CD14-positive monocyte (primary cell): ENCODE measurements around the gene CRISPLD2. TPM values are rescaled to one million over a fixed set of nuclear protein-coding genes. Genes with fewer than 3 reads are reported as not detected.
A peak's percentile ranks its signal among the peaks of the same experiment; 100 is the strongest.

Experiments used
- DNase-seq, 3 donors: peaks; one replicate each; pipeline ENCODE4 v3.0.0-alpha.2; 2011 to 2022
- H2AFZ ChIP-seq: 2 replicates; pipeline ENCODE4 v1.6.0; 2012; ENCODE audit warnings: mild to moderate bottlenecking, low read depth, low read length, inconsistent platforms; ENCODE audit not compliant: insufficient read depth, poor library complexity, severe bottlenecking
- H3K27ac ChIP-seq, 2 donors: 1 replicate in 1 of 2; 2 replicates in 1 of 2; pipeline ENCODE4 v1.5.1; 2012 to 2013; ENCODE audit warnings: low read length in 2 of 2, control low read depth in 1 of 2, inconsistent platforms in 1 of 2, low read depth in 1 of 2, mild to moderate bottlenecking in 1 of 2
- H3K27me3 ChIP-seq, 2 donors: one replicate each; pipeline versions ENCODE4 v1.6.0 to v1.6.1; 2011 to 2013; ENCODE audit warnings: low read length in 2 of 2; ENCODE audit not compliant: control insufficient read depth in 2 of 2, insufficient read depth in 2 of 2
- H3K36me3 ChIP-seq, 2 donors: replicated peaks in 1 of 2; 1 replicate in 1 of 2; 2 replicates in 1 of 2; pipeline versions ENCODE4 v1.5.1 to v1.6.1; 2012 to 2013; ENCODE audit warnings: low read length in 2 of 2, control low read depth in 1 of 2, inconsistent platforms in 1 of 2, mild to moderate bottlenecking in 1 of 2; ENCODE audit not compliant: insufficient read depth in 2 of 2, control insufficient read depth in 1 of 2
- H3K4me1 ChIP-seq, 2 donors: 1 replicate in 1 of 2; 2 replicates in 1 of 2; pipeline versions ENCODE4 v1.5.1 to v1.6.1; 2012 to 2013; ENCODE audit warnings: low read length in 2 of 2, control low read depth in 1 of 2, inconsistent platforms in 1 of 2, mild to moderate bottlenecking in 1 of 2, moderate library complexity in 1 of 2; ENCODE audit not compliant: insufficient read depth in 2 of 2, control insufficient read depth in 1 of 2
- H3K4me2 ChIP-seq: replicated peaks from 2 replicates; pipeline ENCODE3; 2012; ENCODE audit warnings: low read length, moderate library complexity, mild to moderate bottlenecking; ENCODE audit not compliant: poor library complexity, severe bottlenecking; ENCODE audit errors: extremely low read depth
- H3K4me3 ChIP-seq, 3 experiments: fragments of 200-600 bp in 1 of 3; sonication (generic) in 1 of 3; replicated peaks in 1 of 3; 1 replicate in 2 of 3; 2 replicates in 1 of 3; pipeline ENCODE4 v1.5.1; 2011 to 2013; ENCODE audit warnings: low read length in 3 of 3, mild to moderate bottlenecking in 3 of 3, control low read depth in 2 of 3, low read depth in 2 of 3, inconsistent platforms in 1 of 3, moderate library complexity in 1 of 3
- H3K79me2 ChIP-seq: 2 replicates; pipeline ENCODE4 v1.6.0; 2012; ENCODE audit warnings: mild to moderate bottlenecking, control low read depth, inconsistent platforms, low read length, moderate library complexity; ENCODE audit not compliant: insufficient read depth
- H3K9ac ChIP-seq: 2 replicates; pipeline ENCODE4 v1.6.0; 2017; ENCODE audit warnings: low read length, mild to moderate bottlenecking; ENCODE audit not compliant: insufficient read depth, poor library complexity, severe bottlenecking
- H3K9me3 ChIP-seq, 2 donors: replicated peaks in 1 of 2; 1 replicate in 1 of 2; 2 replicates in 1 of 2; pipeline versions ENCODE4 v1.5.1 to v1.6.1; 2012 to 2013; ENCODE audit warnings: low read length in 2 of 2, control low read depth in 1 of 2; ENCODE audit not compliant: control insufficient read depth in 1 of 2, insufficient read depth in 1 of 2
- H4K20me1 ChIP-seq: 2 replicates; pipeline ENCODE4 v1.6.0; 2012; ENCODE audit warnings: mild to moderate bottlenecking, low read length, control low read depth, moderate library complexity; ENCODE audit not compliant: insufficient read depth
- H3K27ac Mint-ChIP-seq, 7 donors: one replicate each; pipeline ENCODE4 v1.8.0; 2020; ENCODE audit warnings: mild to moderate bottlenecking in 7 of 7, mixed read lengths in 7 of 7, moderate library complexity in 6 of 7, inconsistent platforms in 2 of 7
- H3K27me3 Mint-ChIP-seq, 3 donors: one replicate each; pipeline ENCODE4 v1.8.0; 2021 to 2022; ENCODE audit warnings: low read depth in 3 of 3, mild to moderate bottlenecking in 3 of 3, mixed read lengths in 3 of 3, moderate library complexity in 3 of 3, inconsistent platforms in 1 of 3
- H3K36me3 Mint-ChIP-seq, 2 donors: one replicate each; pipeline ENCODE4 v1.8.0; 2020; ENCODE audit warnings: mixed read lengths in 2 of 2, inconsistent platforms in 1 of 2, mild to moderate bottlenecking in 1 of 2
- H3K4me1 Mint-ChIP-seq: one replicate; pipeline ENCODE4 v1.8.0; 2020; ENCODE audit warnings: mild to moderate bottlenecking, mixed read lengths
- H3K4me3 Mint-ChIP-seq, 2 donors: one replicate each; pipeline ENCODE4 v1.8.0; 2020; ENCODE audit warnings: mild to moderate bottlenecking in 2 of 2, mixed read lengths in 2 of 2, moderate library complexity in 1 of 2
- H3K9me3 Mint-ChIP-seq, 7 donors: one replicate each; pipeline ENCODE4 v1.8.0; 2020 to 2022; ENCODE audit warnings: mixed read lengths in 7 of 7, mild to moderate bottlenecking in 6 of 7, moderate library complexity in 6 of 7, inconsistent platforms in 2 of 7
- WGBS: methylation state at CpG from one replicate; pipeline ENCODE4 v1.1.5; 2013; ENCODE audit warnings: missing lambda C conversion rate; ENCODE audit not compliant: insufficient coverage; 5-methylcytosine and 5-hydroxymethylcytosine counted together
- intact Hi-C, 2 donors: fragments of 100-400 bp; cut with micrococcal nuclease; formaldehyde crosslinking; loops; one replicate each; pipeline versions ENCODE4 v1.15.0 to v1.15.1; 2023
- polyA plus RNA-seq, 3 donors: library from polyadenylated mRNA; depleted of rRNA in 1 of 3; unstranded in 2 of 3; stranded (reverse) in 1 of 3; fragments of 300-500 nt in 2 of 3; fragments of >200 nt in 1 of 3; fragmentation: Illumina TruSeq in 2 of 3; gene quantifications; 1 replicate in 2 of 3; 2 replicates in 1 of 3; pipeline ENCODE4 v1.2.3, GENCODE V29; 2012 to 2021
- TF ChIP-seq, protein P1 (sequence below): fragments of 200-600 bp; IDR thresholded peaks from one replicate; pipeline ENCODE4 v1.8.0; 2022; ENCODE audit warnings: antibody characterized with exemption, mild to moderate bottlenecking

Gene CRISPLD2
- polyA plus RNA-seq, 3 donors: 40.7 to 90.4 (median 69.0) TPM

DNA sequence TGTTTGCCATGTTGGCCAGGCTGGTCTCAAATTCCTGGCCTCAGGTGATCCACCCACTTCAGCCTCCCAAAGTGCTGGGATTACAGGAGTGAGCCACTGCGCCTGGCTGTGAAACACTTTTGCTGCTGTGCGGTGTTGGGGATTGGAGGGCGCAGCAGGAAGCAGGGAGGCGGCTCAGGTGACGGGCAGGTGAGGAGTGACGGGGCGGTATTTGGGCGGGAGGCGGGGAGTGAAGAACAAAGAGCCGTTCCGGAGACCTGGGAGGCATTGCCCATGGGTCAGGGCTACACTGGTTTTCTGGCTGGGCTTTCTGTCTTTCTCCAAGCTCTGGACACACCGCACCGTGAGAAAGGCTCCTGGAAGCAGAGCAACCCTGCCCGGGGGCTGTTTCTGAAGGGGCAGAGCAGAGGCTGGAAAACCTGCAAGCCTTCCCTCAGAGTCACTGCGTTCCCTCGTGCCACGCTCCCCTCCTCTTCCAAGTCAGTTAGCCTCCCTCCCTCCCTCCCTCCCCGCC lies 22.1 kb downstream of the CRISPLD2 start:
- H3K9me3 ChIP-seq: no peaks in the 10 kb centered on the region
- Mint-ChIP-seq H3K4me1 (peaks cover 20% of the 10 kb centered on the region), H3K27me3 (peaks cover 37 to 53% (median 49%) of the 10 kb centered on the region in 3 donors), H3K27ac (peak overlapping the region in 1 of 7 donors; percentile 41), H3K4me3 (peak overlapping the region in 1 of 2 donors; percentile 77), H3K9me3 (peaks cover 0 to 13% (median 6%) of the 10 kb centered on the region in 7 donors), H3K36me3 (peaks cover 91 to 97% of the 10 kb centered on the region in 2 donors)
- peaks cover 41 to 96% of the 10 kb centered on the region in 2 donors for H3K36me3 ChIP-seq
- peaks cover 0 to 22% of the 10 kb centered on the region in 2 donors for H3K27me3 ChIP-seq
- no peak overlapping the region for H3K4me2 ChIP-seq
- H3K27ac ChIP-seq: no peak overlapping the region
- no peaks in the 10 kb centered on the region for H3K79me2 ChIP-seq
- no peak overlapping the region for H3K4me3 ChIP-seq
- H2AFZ ChIP-seq: no peak overlapping the region
- no peak overlapping the region for H3K9ac ChIP-seq
- TF ChIP-seq, protein P1, sequence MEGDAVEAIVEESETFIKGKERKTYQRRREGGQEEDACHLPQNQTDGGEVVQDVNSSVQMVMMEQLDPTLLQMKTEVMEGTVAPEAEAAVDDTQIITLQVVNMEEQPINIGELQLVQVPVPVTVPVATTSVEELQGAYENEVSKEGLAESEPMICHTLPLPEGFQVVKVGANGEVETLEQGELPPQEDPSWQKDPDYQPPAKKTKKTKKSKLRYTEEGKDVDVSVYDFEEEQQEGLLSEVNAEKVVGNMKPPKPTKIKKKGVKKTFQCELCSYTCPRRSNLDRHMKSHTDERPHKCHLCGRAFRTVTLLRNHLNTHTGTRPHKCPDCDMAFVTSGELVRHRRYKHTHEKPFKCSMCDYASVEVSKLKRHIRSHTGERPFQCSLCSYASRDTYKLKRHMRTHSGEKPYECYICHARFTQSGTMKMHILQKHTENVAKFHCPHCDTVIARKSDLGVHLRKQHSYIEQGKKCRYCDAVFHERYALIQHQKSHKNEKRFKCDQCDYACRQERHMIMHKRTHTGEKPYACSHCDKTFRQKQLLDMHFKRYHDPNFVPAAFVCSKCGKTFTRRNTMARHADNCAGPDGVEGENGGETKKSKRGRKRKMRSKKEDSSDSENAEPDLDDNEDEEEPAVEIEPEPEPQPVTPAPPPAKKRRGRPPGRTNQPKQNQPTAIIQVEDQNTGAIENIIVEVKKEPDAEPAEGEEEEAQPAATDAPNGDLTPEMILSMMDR: no peak
- H4K20me1 ChIP-seq: peaks cover 70% of the 10 kb centered on the region
- peaks cover 7 to 13% of the 10 kb centered on the region in 2 donors for H3K4me1 ChIP-seq
- no peak for DNase-seq
- intact Hi-C loops: no loop called here
- 12% methylated on average over 17 of the region's 18 CpGs for WGBS

DNA sequence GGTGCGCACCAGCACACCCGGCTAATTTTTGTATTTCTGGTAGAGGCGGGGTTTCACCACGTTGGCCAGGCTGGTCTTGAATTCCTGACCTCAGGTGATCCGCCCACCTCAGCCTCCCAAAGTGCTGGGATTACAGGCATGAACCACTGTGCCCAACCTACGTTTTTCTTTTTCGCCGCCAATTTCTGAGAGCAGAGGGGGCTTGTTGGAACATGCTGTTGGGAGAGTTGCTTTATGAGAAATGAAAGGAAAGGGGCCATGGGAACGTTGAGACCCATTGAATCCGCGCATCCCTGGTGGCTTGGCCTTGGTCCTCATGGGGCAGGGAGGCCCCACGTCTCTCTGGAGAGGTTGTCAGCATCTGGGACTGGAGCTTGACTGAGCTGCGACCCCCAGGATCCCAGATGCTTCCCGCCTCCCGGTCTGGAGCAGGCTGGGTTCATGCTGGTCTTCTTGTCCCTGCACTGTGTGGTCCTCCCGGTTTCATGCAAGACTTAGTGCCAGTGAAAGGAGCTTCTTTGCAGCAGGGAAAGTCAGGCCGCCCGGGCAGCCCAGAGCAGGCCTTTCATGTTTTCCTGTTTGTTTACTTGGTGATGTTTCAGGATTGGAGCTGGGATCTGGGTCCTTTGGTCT lies 22.8 kb downstream of the CRISPLD2 start:
- H3K36me3 Mint-ChIP-seq: peaks cover 91 to 97% of the 10 kb centered on the region in 2 donors
- DNase-seq: no peak
- peaks cover 0 to 20% of the 10 kb centered on the region in 2 donors for H3K27me3 ChIP-seq
- H3K27me3 Mint-ChIP-seq: peaks cover 37 to 57% (median 48%) of the 10 kb centered on the region in 3 donors
- H2AFZ ChIP-seq: no peak overlapping the region
- H3K79me2 ChIP-seq: no peaks in the 10 kb centered on the region
- no peak overlapping the region for H3K4me2 ChIP-seq
- peak overlapping the region in 1 of 2 donors; percentile 62 for H3K4me3 Mint-ChIP-seq
- peaks cover 0 to 9% (median 5%) of the 10 kb centered on the region in 7 donors for H3K9me3 Mint-ChIP-seq
- peaks cover 7 to 13% of the 10 kb centered on the region in 2 donors for H3K4me1 ChIP-seq
- no peak overlapping the region for H3K9ac ChIP-seq
- TF ChIP-seq, protein P1: no peak
- H3K9me3 ChIP-seq: no peaks in the 10 kb centered on the region
- no peak overlapping the region for H3K27ac ChIP-seq
- intact Hi-C loops: no loop called here
- 88% methylated on average over 17 of the region's 18 CpGs for WGBS
- H3K4me1 Mint-ChIP-seq: peaks cover 20% of the 10 kb centered on the region
- H3K4me3 ChIP-seq: no peak overlapping the region
- H3K36me3 ChIP-seq: peaks cover 42 to 96% of the 10 kb centered on the region in 2 donors
- H4K20me1 ChIP-seq: peaks cover 64% of the 10 kb centered on the region
- H3K27ac Mint-ChIP-seq: peak overlapping the region in 2 of 7 donors; percentile 31 to 70
